Stimulated activated CD8-positive, alpha-beta memory T cell treated with anti-CD3 and anti-CD28 coated beads, Interleukin-15, amount 100 ng/mL, for 4 hours (primary cell): Measurements from ENCODE around the gene LRP1.

ENCODE experiments used
- DNase-seq, 2 donors: peaks; one replicate each; pipeline ENCODE4 v3.0.0-alpha.2; 2020; ENCODE audit warnings: low read depth in 2 of 2

The LRP1 gene

DNA sequence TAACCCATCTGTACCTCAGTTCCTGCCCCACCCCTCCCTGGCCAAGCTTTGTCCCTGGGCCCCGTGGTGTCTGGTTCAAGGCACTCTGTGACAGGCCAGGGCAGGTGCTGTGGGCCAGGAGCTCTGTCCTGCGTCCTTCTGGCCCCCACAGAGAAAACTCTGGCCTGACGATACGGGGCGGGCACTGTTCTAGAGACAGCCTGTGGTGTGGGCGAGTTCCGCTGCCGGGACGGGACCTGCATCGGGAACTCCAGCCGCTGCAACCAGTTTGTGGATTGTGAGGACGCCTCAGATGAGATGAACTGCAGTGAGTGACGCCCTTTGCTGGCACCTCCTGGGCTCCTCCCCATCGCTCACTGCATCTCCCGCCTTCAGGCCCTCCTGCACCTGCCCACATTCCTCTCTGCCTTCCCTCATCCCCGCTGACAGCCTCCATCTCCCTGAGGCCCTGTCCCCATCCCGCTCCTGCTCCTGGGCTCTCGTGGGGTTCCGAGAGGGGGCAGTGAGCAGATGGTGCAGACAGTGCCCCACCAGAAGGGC is 65.5 kb downstream of the LRP1 start:
- no peak for DNase-seq

DNA sequence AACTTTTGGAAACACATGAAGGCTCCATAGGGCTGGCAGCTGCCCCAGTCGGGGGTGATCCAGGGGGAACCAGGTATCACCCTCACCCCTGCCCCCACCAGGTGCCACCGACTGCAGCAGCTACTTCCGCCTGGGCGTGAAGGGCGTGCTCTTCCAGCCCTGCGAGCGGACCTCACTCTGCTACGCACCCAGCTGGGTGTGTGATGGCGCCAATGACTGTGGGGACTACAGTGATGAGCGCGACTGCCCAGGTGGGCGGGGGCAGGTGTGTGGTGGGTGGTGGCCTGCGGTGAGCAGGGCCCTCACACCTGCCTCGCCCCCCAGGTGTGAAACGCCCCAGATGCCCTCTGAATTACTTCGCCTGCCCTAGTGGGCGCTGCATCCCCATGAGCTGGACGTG is 66.0 kb downstream of the LRP1 start:
- DNase-seq = no peak

DNA sequence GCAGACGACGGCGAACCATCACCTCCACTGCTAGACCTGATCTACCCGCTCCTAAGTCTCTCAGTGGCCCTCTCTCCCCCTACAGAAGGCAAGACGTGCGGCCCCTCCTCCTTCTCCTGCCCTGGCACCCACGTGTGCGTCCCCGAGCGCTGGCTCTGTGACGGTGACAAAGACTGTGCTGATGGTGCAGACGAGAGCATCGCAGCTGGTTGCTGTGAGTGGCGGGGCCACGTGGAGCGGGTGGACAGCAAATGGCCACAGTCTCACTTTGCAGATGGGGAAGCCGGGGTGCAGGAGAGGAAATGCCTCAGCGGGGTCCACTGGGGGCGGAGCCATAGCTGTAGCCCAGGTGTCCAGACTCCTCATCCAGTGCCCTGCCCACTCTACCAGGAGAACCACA is 66.9 kb downstream of the LRP1 start:
- no peak for DNase-seq

GRCh38 chr12:57195611-57196371 is 67.5 kb downstream of the LRP1 start:
- no peak for DNase-seq

GRCh38 chr12:57196439-57196838 is 68.2 kb downstream of the LRP1 start:
- no peak for DNase-seq

- no peak for DNase-seq
Observed at GRCh38 chr12:57196956-57197355, 68.7 kb downstream of the LRP1 start.

GRCh38 chr12:57198329-57198728 is 70.0 kb downstream of the LRP1 start:
- DNase-seq = no peak

DNA sequence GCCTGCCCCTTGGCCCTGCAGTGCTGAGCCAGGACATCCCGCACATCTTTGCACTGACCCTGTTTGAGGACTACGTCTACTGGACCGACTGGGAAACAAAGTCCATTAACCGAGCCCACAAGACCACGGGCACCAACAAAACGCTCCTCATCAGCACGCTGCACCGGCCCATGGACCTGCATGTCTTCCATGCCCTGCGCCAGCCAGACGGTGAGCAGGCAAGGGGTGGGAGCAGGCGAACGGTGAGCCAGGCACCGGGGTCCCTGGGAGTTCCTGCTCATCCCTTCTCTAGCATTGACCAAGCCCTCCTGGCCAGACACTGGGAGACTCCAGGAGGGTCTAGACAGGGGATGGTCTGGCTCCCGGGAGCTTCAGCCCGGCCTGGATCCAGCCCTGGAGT is 70.9 kb downstream of the LRP1 start:
- DNase-seq = no peak

- DNase-seq = no peak
Observed at GRCh38 chr12:57200497-57200896, 72.2 kb downstream of the LRP1 start.

GRCh38 chr12:57201219-57201618 is 72.9 kb downstream of the LRP1 start:
- DNase-seq = no peak

DNA sequence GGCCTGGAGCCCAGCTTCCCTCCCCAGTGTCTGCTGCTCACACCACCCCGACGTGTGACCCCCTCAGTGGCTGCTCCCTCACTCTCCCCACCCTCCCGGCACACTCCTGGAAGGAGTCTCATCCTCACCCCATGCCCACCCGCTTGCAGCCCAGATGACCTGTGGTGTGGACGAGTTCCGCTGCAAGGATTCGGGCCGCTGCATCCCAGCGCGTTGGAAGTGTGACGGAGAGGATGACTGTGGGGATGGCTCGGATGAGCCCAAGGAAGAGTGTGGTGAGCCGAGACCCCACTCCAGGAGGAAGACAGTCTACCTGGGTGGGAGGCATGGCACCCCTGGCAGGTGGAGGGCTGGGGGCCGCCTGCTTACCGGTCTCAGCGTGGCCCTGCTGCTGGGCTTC is 73.3 kb downstream of the LRP1 start:
- no peak for DNase-seq

GRCh38 chr12:57202321-57202720 is 74.0 kb downstream of the LRP1 start:
- DNase-seq = no peak

- no peak for DNase-seq
Observed at GRCh38 chr12:57203201-57203600, 74.9 kb downstream of the LRP1 start.

DNA sequence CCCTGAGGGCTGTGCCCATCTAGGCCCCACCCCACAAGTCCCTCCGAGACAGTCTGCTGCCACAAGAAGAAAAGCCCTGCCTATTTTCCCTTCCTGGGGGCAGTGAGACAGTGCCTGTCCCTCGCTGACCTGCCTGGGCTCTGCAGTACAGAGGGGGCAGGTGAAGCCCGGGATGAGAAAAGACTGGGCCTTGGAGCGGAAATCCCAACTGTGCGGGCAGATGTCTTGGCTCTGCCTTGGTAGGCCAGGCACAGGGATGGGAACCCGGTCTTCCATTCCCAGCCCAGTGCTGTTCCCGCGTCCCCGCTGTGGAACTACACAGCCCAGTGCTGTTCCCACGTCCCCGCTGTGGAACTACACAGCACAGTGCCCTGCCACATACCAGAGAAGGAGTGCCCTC is 75.5 kb downstream of the LRP1 start:
- no peak for DNase-seq

GRCh38 chr12:57204454-57204853 is 76.2 kb downstream of the LRP1 start:
- no peak for DNase-seq

- DNase-seq = no peak
Observed at GRCh38 chr12:57205186-57205585, 76.9 kb downstream of the LRP1 start.

GRCh38 chr12:57205931-57206330 is 77.6 kb downstream of the LRP1 start:
- no peak for DNase-seq

DNA sequence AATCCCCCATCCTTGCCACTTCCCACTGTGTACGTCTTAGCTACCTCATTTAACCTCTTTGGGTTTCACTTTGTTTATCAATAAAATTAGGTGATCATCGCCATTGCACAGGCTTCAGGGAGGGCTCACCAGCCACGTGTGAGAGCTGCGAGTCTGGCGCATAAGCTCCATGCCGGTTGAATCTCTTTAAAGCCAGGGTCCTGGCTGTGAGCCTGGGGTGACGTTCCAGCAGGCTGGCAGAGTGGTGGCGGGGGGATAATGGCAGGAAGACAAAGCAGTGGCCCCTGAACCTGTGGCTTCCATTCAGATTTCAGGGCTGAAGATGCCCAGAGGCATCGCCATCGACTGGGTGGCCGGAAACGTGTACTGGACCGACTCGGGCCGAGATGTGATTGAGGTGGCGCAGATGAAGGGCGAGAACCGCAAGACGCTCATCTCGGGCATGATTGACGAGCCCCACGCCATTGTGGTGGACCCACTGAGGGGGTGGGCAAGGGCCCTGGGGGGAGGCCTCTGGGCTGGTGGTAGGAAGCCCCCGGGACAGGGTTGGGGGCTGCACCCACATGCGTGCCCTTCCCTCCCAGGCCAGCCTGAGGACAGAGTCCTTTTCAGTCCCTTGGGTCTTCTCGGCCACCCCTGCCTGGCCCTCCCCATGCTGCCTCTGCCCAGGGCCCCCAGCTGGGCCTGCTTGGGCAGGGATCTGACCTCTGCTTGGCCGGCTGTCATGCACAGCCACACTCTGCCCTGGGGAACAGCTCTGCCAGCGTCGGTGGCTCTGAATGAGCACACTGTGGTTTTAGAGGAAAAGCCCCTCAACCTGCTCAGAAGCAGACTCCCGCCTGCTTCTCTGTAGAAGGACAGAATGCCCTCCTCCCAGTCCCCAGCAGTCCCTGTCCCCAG is 79.7 kb downstream of the LRP1 start:
- no peak for DNase-seq

- no peak for DNase-seq
Observed at GRCh38 chr12:57208631-57209282, 80.5 kb downstream of the LRP1 start.

- no peak for DNase-seq
Observed at GRCh38 chr12:57209916-57210315, 81.6 kb downstream of the LRP1 start.

DNA sequence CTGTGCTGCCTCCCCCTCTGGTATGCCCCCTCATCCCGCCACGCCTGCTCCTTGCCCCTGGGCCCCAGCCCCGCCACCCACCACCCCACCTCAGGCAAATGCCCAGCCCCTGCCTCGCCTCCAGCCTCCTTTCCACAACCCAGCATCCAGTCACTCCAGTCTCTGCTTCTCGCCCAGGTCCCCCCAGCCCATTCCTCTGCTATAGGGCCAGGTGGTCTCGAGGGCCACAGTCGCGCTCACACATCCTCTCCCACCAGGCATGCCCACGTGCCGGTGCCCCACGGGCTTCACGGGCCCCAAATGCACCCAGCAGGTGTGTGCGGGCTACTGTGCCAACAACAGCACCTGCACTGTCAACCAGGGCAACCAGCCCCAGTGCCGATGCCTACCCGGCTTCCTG is 82.2 kb downstream of the LRP1 start:
- no peak for DNase-seq

- no peak for DNase-seq
Observed at GRCh38 chr12:57210926-57211692, 82.8 kb downstream of the LRP1 start.
